ENCODE data around the gene ATP6V1B1.

DNA sequence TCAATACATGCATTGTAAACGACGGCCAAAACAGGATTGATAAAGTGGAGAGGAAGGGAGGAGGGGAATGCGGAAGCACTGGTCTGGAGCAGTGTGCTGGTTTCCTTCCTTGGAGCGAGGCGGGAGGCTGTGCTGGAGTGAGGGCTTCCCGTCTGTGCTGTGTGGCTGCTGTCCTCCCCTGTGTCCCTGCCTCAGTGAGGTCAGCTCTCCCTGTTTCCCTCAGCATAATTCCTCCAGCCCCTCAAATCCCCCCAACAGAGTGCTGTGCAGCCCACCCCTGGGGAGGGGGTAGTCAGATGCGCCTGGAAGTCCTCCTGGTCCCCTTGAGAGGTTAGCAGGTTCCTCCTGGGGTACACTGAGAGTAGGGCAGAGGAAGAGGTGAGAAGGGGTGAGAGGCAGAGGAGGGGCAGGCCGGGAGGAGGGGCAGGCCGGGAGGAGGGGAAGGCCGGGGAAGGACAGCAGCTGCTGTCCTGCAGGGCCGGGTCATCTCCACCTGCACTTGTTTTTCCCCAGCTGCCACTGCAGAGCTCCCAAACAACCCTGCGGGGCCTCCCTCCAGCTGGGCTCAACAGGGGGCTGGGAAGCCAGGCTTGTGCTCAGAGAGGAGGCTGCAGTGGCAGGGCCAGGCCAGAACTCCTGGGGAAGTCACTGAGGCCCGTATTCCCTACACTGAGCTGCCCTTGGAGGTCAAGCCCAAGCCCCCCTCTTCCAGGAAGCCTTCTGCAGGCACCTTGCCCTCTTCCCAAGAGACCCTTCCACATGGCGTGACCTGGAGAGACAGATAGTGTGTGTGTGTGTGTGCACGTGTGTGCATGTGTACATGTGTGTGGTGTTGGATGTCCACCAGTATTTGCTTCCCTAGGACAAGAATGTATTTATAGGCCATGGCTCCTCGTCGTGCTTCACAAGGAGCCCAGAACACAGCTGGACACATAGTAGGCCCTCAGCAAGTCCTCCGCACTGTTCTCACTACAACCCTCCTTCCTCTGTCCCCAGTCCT lies 13.2 kb upstream of the ATP6V1B1 start:
- TF ChIP-seq CTCF (IDR thresholded peaks at IDR 0.05; ENCODE audit: low read depth, low read length) (no peak), EZH2phosphoT487 (IDR thresholded peaks at IDR 0.05; ENCODE audit: low read depth) (no peak)

All from OCI-LY3 (cell line).